Skeletal muscle satellite cell (primary cell): Measurements from ENCODE around the gene B2M.
"Not testable (repeated sequence)": the region's sequence is repeated elsewhere in the genome, so short reads cannot be mapped to it uniquely, and the experiment has no call there.

ENCODE experiments used
- H3K27me3 ChIP-seq: 2 replicates; pipeline ENCODE4 v1.7.0; 2013; ENCODE audit warnings: low read length; ENCODE audit not compliant: control insufficient read depth, insufficient read depth
- H3K36me3 ChIP-seq: 2 replicates; pipeline ENCODE4 v1.7.0; 2013; ENCODE audit warnings: mild to moderate bottlenecking, control low read depth, low read length; ENCODE audit not compliant: insufficient read depth
- H3K4me1 ChIP-seq: 2 replicates; pipeline ENCODE4 v1.7.0; 2013; ENCODE audit warnings: low read length; ENCODE audit not compliant: control insufficient read depth, insufficient read depth
- H3K4me2 ChIP-seq: 2 replicates; pipeline ENCODE4 v1.7.0; 2013; ENCODE audit warnings: mild to moderate bottlenecking, low read length
- H3K4me3 ChIP-seq: 2 replicates; pipeline ENCODE4 v1.7.0; 2013; ENCODE audit warnings: low read length
- H3K9ac ChIP-seq: 2 replicates; pipeline ENCODE4 v1.7.0; 2013; ENCODE audit warnings: mild to moderate bottlenecking, low read depth, low read length, moderate library complexity
- H3K9me3 ChIP-seq: replicated peaks from 2 replicates; pipeline ENCODE4 v1.7.0; 2013; ENCODE audit warnings: mild to moderate bottlenecking, control low read depth, low read length

Gene B2M

DNA sequence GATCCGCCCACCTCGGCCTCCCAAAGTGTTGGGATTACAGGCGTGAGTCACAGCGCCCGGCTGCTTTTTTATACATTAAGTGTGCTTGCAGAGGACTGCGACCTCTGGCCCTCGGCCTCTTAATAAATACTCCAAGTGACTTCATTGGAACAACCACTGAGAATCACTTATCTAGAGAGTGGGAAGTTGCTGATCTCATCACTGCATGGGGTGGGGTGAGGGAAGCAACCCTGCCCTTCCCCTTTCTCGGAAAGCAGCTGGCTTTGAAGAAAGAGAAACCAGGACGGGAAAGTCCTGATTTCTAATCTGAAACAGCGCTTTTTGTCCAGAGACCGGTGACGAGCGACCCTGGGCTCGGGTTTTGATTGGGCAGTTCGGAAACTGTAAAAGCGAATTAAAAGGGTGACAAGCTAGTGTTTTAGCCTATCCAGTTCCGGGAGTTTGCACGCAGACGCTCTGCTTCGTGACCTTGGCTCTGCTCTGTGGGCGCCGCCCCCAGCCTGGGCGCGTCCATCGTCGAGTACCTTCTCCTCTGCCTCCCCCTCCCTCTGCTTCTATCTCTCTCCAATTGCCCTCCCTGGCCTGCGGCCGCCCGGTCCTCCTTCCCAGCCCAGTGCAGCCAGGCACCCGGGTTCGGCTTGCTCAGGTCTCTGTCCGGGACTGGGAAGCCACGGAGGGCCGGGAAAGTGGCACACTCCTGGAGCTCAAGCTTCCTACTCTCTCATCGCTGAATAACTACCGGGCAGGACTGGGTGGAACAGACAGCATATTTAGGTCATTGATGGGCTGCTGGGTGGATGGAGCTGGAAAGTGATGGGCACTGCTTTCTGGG, 17.5 kb downstream of the B2M start:
- H3K36me3 ChIP-seq, result no peaks in the 10 kb centered on the region
- no peaks in the 10 kb centered on the region for H3K9me3 ChIP-seq
- peak overlapping the region; percentile 93 for H3K4me2 ChIP-seq
- H3K4me1 ChIP-seq, result peaks cover 24% of the 10 kb centered on the region
- H3K9ac ChIP-seq, result peak overlapping the region; percentile 88
- H3K4me3 ChIP-seq, result peak overlapping the region; percentile 83
- H3K27me3 ChIP-seq, result no peaks in the 10 kb centered on the region

DNA sequence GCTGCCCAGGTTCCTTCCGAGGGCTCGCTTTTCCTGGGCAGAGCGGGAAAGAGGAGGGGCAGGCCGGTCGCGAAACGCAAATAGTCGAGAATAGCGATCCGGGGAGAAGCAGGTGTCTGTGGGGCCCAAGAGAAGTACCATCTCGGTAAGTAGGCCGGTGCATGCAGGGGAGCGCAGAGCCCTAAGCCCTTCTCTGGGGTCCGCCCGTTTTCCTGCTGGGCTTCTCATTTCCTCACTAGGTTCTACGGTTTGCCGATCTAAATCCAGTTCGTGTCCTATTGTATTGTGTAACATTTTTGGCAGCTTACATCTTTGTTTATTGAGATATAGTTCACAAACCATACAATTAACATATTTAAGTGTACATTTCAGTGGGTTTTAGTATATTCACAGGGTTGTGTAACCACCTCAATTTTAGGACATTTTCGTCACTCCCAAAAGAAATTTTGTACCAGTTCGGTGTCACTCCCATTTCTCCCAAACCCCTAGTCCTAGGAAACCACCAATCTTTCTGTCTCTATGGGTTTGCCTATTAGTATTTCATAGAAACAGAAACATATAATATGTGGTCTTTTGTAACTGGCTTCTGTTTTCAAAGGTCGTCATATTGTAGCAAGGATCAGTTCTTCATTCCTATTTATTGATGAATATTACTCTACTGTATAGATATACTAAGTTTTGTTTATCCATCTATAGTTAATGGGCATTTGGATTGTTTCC, 18.3 kb downstream of the B2M start:
- Histone ChIP-seq H3K4me3 (peak overlapping the region; percentile 83), H3K4me2 (peak overlapping the region; percentile 93), H3K36me3 (no peaks in the 10 kb centered on the region), H3K27me3 (no peaks in the 10 kb centered on the region), H3K4me1 (peaks cover 24% of the 10 kb centered on the region), H3K9me3 (no peaks in the 10 kb centered on the region), H3K9ac (peak overlapping the region; percentile 88)

GRCh38 chr15:44734839-44735481, 23.6 kb downstream of the B2M start:
- no peak overlapping the region for H3K4me2 ChIP-seq
- H3K4me1 ChIP-seq, result peaks cover 3% of the 10 kb centered on the region
- no peak overlapping the region for H3K4me3 ChIP-seq
- H3K36me3 ChIP-seq, result no peaks in the 10 kb centered on the region
- no peaks in the 10 kb centered on the region for H3K27me3 ChIP-seq
- no peaks in the 10 kb centered on the region for H3K9me3 ChIP-seq
- no peak overlapping the region for H3K9ac ChIP-seq

GRCh38 chr15:44735482-44736180, 24.3 kb downstream of the B2M start:
- H3K4me3 ChIP-seq, result no peak overlapping the region
- no peak overlapping the region for H3K9ac ChIP-seq
- H3K27me3 ChIP-seq, result no peaks in the 10 kb centered on the region
- peaks cover 3% of the 10 kb centered on the region for H3K4me1 ChIP-seq
- H3K36me3 ChIP-seq, result no peaks in the 10 kb centered on the region
- H3K4me2 ChIP-seq, result no peak overlapping the region
- no peaks in the 10 kb centered on the region for H3K9me3 ChIP-seq

GRCh38 chr15:44736181-44736765, 25.0 kb downstream of the B2M start, which contains the start of gene TRIM69:
TSS of gene TRIM69 (plus strand) at chr15:44736528. CDS start at chr15:44736705, 177 bp downstream.
- H3K4me3 ChIP-seq, result no peak within 1 kb of the TSS
- peaks cover 3% of the 10 kb centered on the region for H3K4me1 ChIP-seq
- no peak within 1 kb of the TSS for H3K9ac ChIP-seq

GRCh38 chr15:44738340-44738984, 27.1 kb downstream of the B2M start:
- no peak overlapping the region for H3K4me2 ChIP-seq
- peaks cover 3% of the 10 kb centered on the region for H3K4me1 ChIP-seq
- no peak overlapping the region for H3K9ac ChIP-seq
- H3K27me3 ChIP-seq, result no peaks in the 10 kb centered on the region
- H3K36me3 ChIP-seq, result no peaks in the 10 kb centered on the region
- H3K9me3 ChIP-seq, result no peaks in the 10 kb centered on the region
- no peak overlapping the region for H3K4me3 ChIP-seq

More at GRCh38 chr15:44736181-44736765, 25.0 kb downstream of the B2M start, which contains the start of gene TRIM69:
- no peaks in the 10 kb centered on the region for H3K9me3 ChIP-seq
- no peaks in the 10 kb centered on the region for H3K36me3 ChIP-seq
- H3K27me3 ChIP-seq, result no peaks in the 10 kb centered on the region
- no peak within 1 kb of the TSS for H3K4me2 ChIP-seq

DNA sequence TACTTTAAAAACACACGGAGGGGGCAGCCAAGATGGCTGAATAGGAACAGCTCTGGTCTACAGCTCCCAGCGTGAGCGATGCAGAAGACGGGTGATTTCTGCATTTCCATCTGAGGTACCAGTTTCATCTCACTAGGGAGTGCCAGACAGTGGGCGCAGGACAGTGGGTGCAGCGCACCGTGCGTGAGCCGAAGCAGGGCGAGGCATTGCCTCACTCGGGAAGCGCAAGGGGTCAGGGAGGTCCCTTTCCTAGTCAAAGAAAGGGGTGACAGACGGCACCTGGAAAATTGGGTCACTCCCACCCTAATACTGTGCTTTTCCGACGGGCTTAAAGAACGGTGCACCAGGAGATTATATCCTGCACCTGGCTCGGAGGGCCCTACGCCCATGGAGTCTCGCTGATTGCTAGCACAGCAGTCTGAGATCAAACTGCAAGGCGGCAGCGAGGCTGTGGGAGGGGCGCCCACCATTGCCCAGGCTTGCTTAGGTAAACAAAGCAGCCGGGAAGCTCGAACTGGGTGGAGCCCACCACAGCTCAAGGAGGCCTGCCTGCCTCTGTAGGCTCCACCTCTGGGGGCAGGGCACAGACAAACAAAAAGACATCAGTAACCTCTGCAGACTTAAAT, 28.0 kb downstream of the B2M start:
- H3K27me3 ChIP-seq, H3K4me2 ChIP-seq, H3K9me3 ChIP-seq, H3K9ac ChIP-seq, H3K4me3 ChIP-seq, H3K36me3 ChIP-seq, H3K4me1 ChIP-seq: not testable (repeated sequence)

DNA sequence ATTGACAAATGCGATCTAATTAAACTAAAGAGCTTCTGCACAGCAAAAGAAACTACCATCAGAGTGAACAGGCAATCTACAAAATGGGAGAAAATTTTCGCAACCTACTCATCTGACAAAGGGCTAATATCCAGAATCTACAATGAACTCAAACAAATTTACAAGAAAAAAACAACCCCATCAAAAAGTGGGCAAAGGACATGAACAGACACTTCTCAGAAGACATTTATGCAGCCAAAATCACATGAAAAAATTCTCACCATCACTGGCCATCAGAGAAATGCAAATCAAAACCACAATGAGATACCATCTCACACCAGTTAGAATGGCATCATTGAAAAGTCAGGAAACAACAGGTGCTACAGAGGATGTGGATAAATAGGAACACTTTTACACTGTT, 32.1 kb downstream of the B2M start:
- not testable (repeated sequence) for H3K4me3 ChIP-seq, H3K4me2 ChIP-seq, H3K36me3 ChIP-seq, H3K27me3 ChIP-seq, H3K9me3 ChIP-seq, H3K4me1 ChIP-seq, H3K9ac ChIP-seq

GRCh38 chr15:44753345-44753744, 42.0 kb downstream of the B2M start:
- Histone ChIP-seq H3K36me3 (no peaks in the 10 kb centered on the region), H3K4me1 (no peaks in the 10 kb centered on the region), H3K4me3 (no peak overlapping the region), H3K9me3 (no peaks in the 10 kb centered on the region), H3K27me3 (peaks cover 17% of the 10 kb centered on the region), H3K4me2 (no peak overlapping the region), H3K9ac (no peak overlapping the region)

DNA sequence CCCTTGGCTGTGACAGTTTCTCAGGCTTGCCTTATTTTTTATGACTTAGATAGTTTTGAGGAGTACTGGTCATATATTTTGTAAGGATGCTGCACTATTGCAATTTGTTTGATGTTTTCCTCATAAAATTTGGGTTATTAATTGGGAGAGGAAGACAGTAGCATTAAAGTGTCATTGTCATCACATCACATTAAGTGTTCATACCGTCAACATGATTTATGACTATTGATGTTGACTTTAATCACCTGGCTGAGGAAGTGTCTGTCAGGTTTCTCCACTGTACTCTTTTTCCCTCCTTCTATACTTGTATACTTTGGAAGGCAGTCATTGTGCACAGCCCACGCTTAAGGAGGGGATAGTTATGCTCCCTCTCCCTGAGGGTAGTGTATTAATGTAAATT, 51.9 kb downstream of the B2M start:
- Histone ChIP-seq H3K9ac (no peak overlapping the region), H3K4me3 (no peak overlapping the region), H3K36me3 (no peaks in the 10 kb centered on the region), H3K27me3 (peaks cover 9% of the 10 kb centered on the region), H3K4me2 (no peak overlapping the region), H3K4me1 (no peaks in the 10 kb centered on the region), H3K9me3 (no peaks in the 10 kb centered on the region)
